Endothelial cell of umbilical vein (primary cell): ENCODE data around the gene ROMO1. TPM values are rescaled to one million over a fixed set of nuclear protein-coding genes. Genes with fewer than 3 reads are reported as not detected.
"Not testable (repeated sequence)": the region's sequence is repeated elsewhere in the genome, so short reads cannot be mapped to it uniquely, and the experiment has no call there.

ENCODE experiments used
- BruUV-seq: library from RNA; stranded (reverse); fragments of 400-500 nt; replicated peaks from 2 replicates; lab custom pipeline; 2021; lab: Mats Ljungman, UMichigan
- CTCF ChIA-PET: fragments of 300-600, 350-600 bp; sonication (Branson Sonifier 250); formaldehyde crosslinking; loops from one replicate; lab custom pipeline; 2021; ENCODE audit warnings: antibody characterized with exemption, inconsistent platforms; lab: Charles Lee
- POLR2A ChIA-PET: fragments of 300-600, 350-600 bp; sonication (Branson Sonifier 250); formaldehyde crosslinking; loops from one replicate; lab custom pipeline; 2021; ENCODE audit warnings: antibody characterized with exemption, inconsistent platforms; lab: Charles Lee
- DNase-seq: peaks from one replicate; pipeline ENCODE4 v3.0.0-alpha.2; 2011; ENCODE audit warnings: low read depth, low spot score
- FAIRE-seq: peaks from 2 replicates; lab custom pipeline; 2011; peaks lifted over from hg19 to GRCh38; lab: Jason Lieb, UNC
- H2AFZ ChIP-seq: 2 replicates; pipeline ENCODE4 v1.6.0; 2012; ENCODE audit warnings: low read depth, low read length, control low read depth, inconsistent platforms
- H3K27ac ChIP-seq: 2 replicates; pipeline ENCODE4 v1.5.1; 2011; ENCODE audit warnings: low read depth, mild to moderate bottlenecking, control low read depth, low read length, moderate library complexity; ENCODE audit not compliant: insufficient read depth
- H3K27me3 ChIP-seq, 2 experiments: 2 replicates each; pipeline versions ENCODE4 v1.6.0 to v1.6.1; 2011; ENCODE audit warnings: low read length in 2 of 2, mixed read lengths in 1 of 2; ENCODE audit not compliant: control insufficient read depth in 2 of 2, insufficient read depth in 2 of 2
- H3K36me3 ChIP-seq, 2 experiments: 2 replicates in 1 of 2; 3 replicates in 1 of 2; pipeline ENCODE4 v1.5.1; 2011; ENCODE audit warnings: low read length in 2 of 2, mild to moderate bottlenecking in 1 of 2, moderate library complexity in 1 of 2; ENCODE audit not compliant: control insufficient read depth in 2 of 2, insufficient read depth in 2 of 2; ENCODE audit errors: extremely low read depth in 1 of 2
- H3K4me1 ChIP-seq: 3 replicates; pipeline ENCODE4 v1.5.1; 2011; ENCODE audit warnings: mild to moderate bottlenecking, low read length; ENCODE audit not compliant: control insufficient read depth, insufficient read depth; ENCODE audit errors: extremely low read depth
- H3K4me2 ChIP-seq: 2 replicates; pipeline ENCODE4 v1.6.1; 2011; ENCODE audit warnings: low read length, control low read depth, mixed read lengths; ENCODE audit not compliant: insufficient read depth
- H3K4me3 ChIP-seq, 3 experiments: fragments of 200-600 bp in 1 of 3; sonication (generic), shearing (Covaris generic) in 1 of 3; replicated peaks in 1 of 3; 2 replicates each; pipeline ENCODE4 v1.5.1; 2011 to 2016; ENCODE audit warnings: control low read depth in 3 of 3, low read length in 3 of 3, mild to moderate bottlenecking in 2 of 3, inconsistent platforms in 1 of 3, low read depth in 1 of 3, moderate library complexity in 1 of 3; ENCODE audit not compliant: insufficient read depth in 1 of 3
- H3K79me2 ChIP-seq: 2 replicates; pipeline ENCODE4 v1.6.0; 2012; ENCODE audit warnings: low read length, inconsistent platforms; ENCODE audit not compliant: control insufficient read depth, insufficient read depth
- H3K9ac ChIP-seq: replicated peaks from 2 replicates; pipeline ENCODE3; 2011; ENCODE audit warnings: low read length, control low read depth; ENCODE audit not compliant: insufficient read depth; ENCODE audit errors: extremely low read depth
- H3K9me1 ChIP-seq: replicated peaks from 3 replicates; pipeline ENCODE4 v1.6.0; 2011; ENCODE audit warnings: mild to moderate bottlenecking, low read length; ENCODE audit not compliant: control insufficient read depth, insufficient read depth; ENCODE audit errors: extremely low read depth
- H3K9me3 ChIP-seq: replicated peaks from 2 replicates; pipeline ENCODE4 v1.5.1; 2012; ENCODE audit warnings: low read length, inconsistent platforms; ENCODE audit not compliant: control insufficient read depth, insufficient read depth
- H4K20me1 ChIP-seq: replicated peaks from 2 replicates; pipeline ENCODE3; 2011; ENCODE audit warnings: mild to moderate bottlenecking, low read length; ENCODE audit not compliant: control insufficient read depth, insufficient read depth; ENCODE audit errors: extremely low read depth
- CTCF ChIP-seq, 2 donors: IDR thresholded peaks; 1 replicate in 1 of 2; 2 replicates in 1 of 2; pipeline ENCODE4 v1.5.1; 2011; ENCODE audit warnings: low read length in 2 of 2, mild to moderate bottlenecking in 2 of 2, moderate library complexity in 2 of 2, control low read depth in 1 of 2, inconsistent platforms in 1 of 2, low read depth in 1 of 2; ENCODE audit not compliant: insufficient read depth in 1 of 2; ENCODE audit errors: extremely low read depth in 1 of 2
- GATA2 ChIP-seq: IDR thresholded peaks from 2 replicates; pipeline ENCODE4 v1.7.0; 2011; ENCODE audit warnings: low read depth, mild to moderate bottlenecking, moderate library complexity, mixed read lengths, low read length; ENCODE audit not compliant: insufficient read length, insufficient read depth
- JUN ChIP-seq: IDR thresholded peaks from 2 replicates; pipeline ENCODE4 v1.6.1; 2011; ENCODE audit warnings: borderline replicate concordance, low read depth; ENCODE audit not compliant: insufficient read length, insufficient read depth
- MAX ChIP-seq: IDR thresholded peaks from 2 replicates; pipeline ENCODE4 v1.6.1; 2011; ENCODE audit not compliant: insufficient read depth, insufficient read length
- POLR2A ChIP-seq: IDR thresholded peaks from 2 replicates; pipeline ENCODE4 v1.6.1; 2012; ENCODE audit warnings: low read depth, mild to moderate bottlenecking, control low read depth, low read length
- POLR2AphosphoS5 ChIP-seq: IDR thresholded peaks from 2 replicates; pipeline ENCODE4 v1.6.1; 2012; ENCODE audit warnings: low read depth, mild to moderate bottlenecking, control low read depth, low read length, moderate library complexity; ENCODE audit not compliant: insufficient read depth
- dilution Hi-C: fragments of 300-500 bp; cut with MboI; formaldehyde crosslinking; loops from one replicate; pipeline ENCODE4 v1.15.0; 2019; ENCODE audit warnings: low sequenced_read_pairs; ENCODE audit not compliant: extremely low pct_ligation_motif_present
- intact Hi-C: fragments of 100-400 bp; cut with micrococcal nuclease; formaldehyde crosslinking; loops from one replicate; pipeline ENCODE4 v1.10.0; 2022
- polyA plus RNA-seq, 4 experiments: library from polyadenylated mRNA; depleted of rRNA in 3 of 4; stranded (reverse) in 3 of 4; unstranded in 1 of 4; fragments of >200 nt; gene quantifications; 2 replicates each; pipeline versions ENCODE4 v1.2.1 to v1.2.3, GENCODE V29; 2011 to 2012; ENCODE audit warnings: missing spikeins in 1 of 4
- total RNA-seq: library from RNA; stranded (reverse); gene quantifications from 2 replicates; pipeline ENCODE4 v1.2.3, GENCODE V29; 2021

The ROMO1 gene
- total and polyA plus RNA-seq, 2 donors (not counting 3 experiments of a cell fraction or from before 2014, with no cell fraction given): 174 to 1,099 TPM

- H3K36me3 ChIP-seq, H3K4me3 ChIP-seq, H3K4me2 ChIP-seq, H3K9me3 ChIP-seq, H3K79me2 ChIP-seq, H3K9ac ChIP-seq, H3K9me1 ChIP-seq, H3K27me3 ChIP-seq, DNase-seq, CTCF ChIA-PET, intact Hi-C loops, H4K20me1 ChIP-seq, H3K27ac ChIP-seq, H3K4me1 ChIP-seq, dilution Hi-C loops, FAIRE-seq, H2AFZ ChIP-seq, BruUV-seq: not testable (repeated sequence)
- POLR2A ChIA-PET: interaction anchor here (0.6 kb wide), 1 partner anchor 57 kb away, joined by 3 read pairs; no protein-coding TSS in a partner anchor
- TF ChIP-seq CTCF (IDR thresholded peaks at IDR 0.05; ENCODE audit: extremely low read depth in 1 of 2, insufficient read depth in 1 of 2, low read depth in 1 of 2, low read length in 2 of 2): peak in 1 of 2 donors; percentile 13
Observed at GRCh38 chr20:35686872-35687271, 12.3 kb upstream of the ROMO1 start.

- no peak for TF ChIP-seq CTCF (IDR thresholded peaks at IDR 0.05; ENCODE audit: extremely low read depth in 1 of 2, insufficient read depth in 1 of 2, low read depth in 1 of 2, low read length in 2 of 2)
- TF ChIP-seq GATA2: no peak
- TF ChIP-seq JUN: no peak
- no peak for TF ChIP-seq POLR2AphosphoS5
- TF ChIP-seq POLR2A: no peak
- no peak for TF ChIP-seq MAX
Observed at GRCh38 chr20:35690265-35690664, 8.9 kb upstream of the ROMO1 start.

More at GRCh38 chr20:35690265-35690664, 8.9 kb upstream of the ROMO1 start:
- Histone ChIP-seq H3K9me1 (no peaks in the 10 kb centered on the region), H3K4me2 (no peak overlapping the region), H3K79me2 (no peaks in the 10 kb centered on the region), H2AFZ (no peak overlapping the region), H3K36me3 (peaks cover 0 to 9% of the 10 kb centered on the region in 2 experiments), H3K27ac (no peak overlapping the region), H4K20me1 (no peaks in the 10 kb centered on the region), H3K4me3 (no peak overlapping the region), H3K27me3 (no peaks in the 10 kb centered on the region), H3K9me3 (no peaks in the 10 kb centered on the region), H3K9ac (no peak overlapping the region), H3K4me1 (no peaks in the 10 kb centered on the region)
- CTCF ChIA-PET: no interaction called here
- dilution Hi-C loops: no loop called here
- DNase-seq: no peak
- POLR2A ChIA-PET: no interaction called here
- no peak for FAIRE-seq
- intact Hi-C loops: loop anchor here (10.0 kb wide), 1 partner anchor 175 kb away; no protein-coding TSS in a partner anchor
- no TSS peak for BruUV-seq
